H1 (cell line): ENCODE measurements around the gene MTCH1. TPM values are rescaled to one million over a fixed set of nuclear protein-coding genes. Genes with fewer than 3 reads are reported as not detected.

Experiments used
- CTCF ChIA-PET: fragments of 300-600 bp; sonication (Branson Sonifier 250); formaldehyde crosslinking; loops from one replicate; lab custom pipeline; 2021; ENCODE audit not compliant: partially characterized antibody; lab: Charles Lee
- POLR2A ChIA-PET: fragments of 300-600 bp; sonication (Branson Sonifier 250); formaldehyde crosslinking; loops from one replicate; lab custom pipeline; 2021; ENCODE audit warnings: inconsistent platforms; ENCODE audit not compliant: partially characterized antibody; lab: Charles Lee
- DNase-seq, 2 experiments: peaks; one replicate each; pipeline versions ENCODE4 v3.0.0 to v3.0.0-alpha.2; 2010 to 2022; ENCODE audit warnings: low spot score in 2 of 2, low read depth in 1 of 2, mixed read lengths in 1 of 2
- FAIRE-seq: peaks from 2 replicates; lab custom pipeline; 2011; peaks lifted over from hg19 to GRCh38; lab: Jason Lieb, UNC
- H2AFZ ChIP-seq: 2 replicates; pipeline ENCODE4 v1.8.1; 2012; ENCODE audit warnings: low read length, inconsistent platforms
- H2AK5ac ChIP-seq: 2 replicates; pipeline ENCODE4 v1.6.1; 2013; ENCODE audit warnings: low read depth, low read length
- H2BK120ac ChIP-seq: replicated peaks from 2 replicates; pipeline ENCODE3; 2013; ENCODE audit warnings: low read depth, low read length, inconsistent platforms
- H2BK12ac ChIP-seq: 2 replicates; pipeline ENCODE4 v1.6.1; 2013; ENCODE audit warnings: low read depth, low read length
- H2BK15ac ChIP-seq: 2 replicates; pipeline ENCODE4 v1.6.1; 2013; ENCODE audit warnings: low read length
- H2BK20ac ChIP-seq: 2 replicates; pipeline ENCODE4 v1.6.1; 2013; ENCODE audit warnings: low read length
- H2BK5ac ChIP-seq: 2 replicates; pipeline ENCODE4 v1.6.1; 2013; ENCODE audit warnings: low read depth, low read length
- H3K14ac ChIP-seq: 2 replicates; pipeline ENCODE4 v1.6.1; 2013; ENCODE audit warnings: inconsistent platforms; ENCODE audit not compliant: insufficient read length
- H3K18ac ChIP-seq: 2 replicates; pipeline ENCODE4 v1.6.1; 2013; ENCODE audit warnings: low read length; ENCODE audit errors: extremely low read depth
- H3K23ac ChIP-seq: 2 replicates; pipeline ENCODE4 v1.6.1; 2013; ENCODE audit warnings: inconsistent platforms; ENCODE audit not compliant: insufficient read length
- H3K23me2 ChIP-seq: 2 replicates; pipeline ENCODE4 v1.6.1; 2013; ENCODE audit warnings: low read depth, low read length
- H3K27ac ChIP-seq: 2 replicates; pipeline ENCODE4 v1.6.1; 2011; ENCODE audit warnings: low read depth, low read length, inconsistent platforms
- H3K27me3 ChIP-seq, 4 experiments: replicated peaks in 1 of 4; 1 replicate in 1 of 4; 2 replicates in 3 of 4; pipeline versions ENCODE4 v1.6.1 to v1.8.1; 2011 to 2013; ENCODE audit warnings: low read length in 3 of 4, mild to moderate bottlenecking in 3 of 4, inconsistent platforms in 2 of 4, mixed read lengths in 2 of 4, moderate library complexity in 1 of 4; ENCODE audit not compliant: control insufficient read depth in 3 of 4, insufficient read depth in 3 of 4; ENCODE audit errors: extremely low read depth in 1 of 4
- H3K36me3 ChIP-seq, 4 experiments: 2 replicates each; pipeline versions ENCODE4 v1.6.1 to v1.8.1; 2011 to 2013; ENCODE audit warnings: mild to moderate bottlenecking in 4 of 4, low read length in 3 of 4, moderate library complexity in 2 of 4, control low read depth in 1 of 4, inconsistent platforms in 1 of 4; ENCODE audit not compliant: insufficient read depth in 4 of 4, control insufficient read depth in 2 of 4
- H3K4ac ChIP-seq: replicated peaks from 2 replicates; pipeline ENCODE3; 2013; ENCODE audit warnings: low read length, low read depth, mixed read lengths, inconsistent platforms; ENCODE audit not compliant: insufficient read length
- H3K4me1 ChIP-seq, 4 experiments: replicated peaks in 1 of 4; 1 replicate in 1 of 4; 2 replicates in 3 of 4; pipeline versions ENCODE4 v1.6.1 to v1.8.1; 2011 to 2013; ENCODE audit warnings: low read length in 3 of 4, inconsistent platforms in 2 of 4, mixed read lengths in 1 of 4; ENCODE audit not compliant: insufficient read depth in 4 of 4, control insufficient read depth in 3 of 4
- H3K4me2 ChIP-seq, 2 experiments: 2 replicates each; pipeline versions ENCODE4 v1.6.1 to v1.8.1; 2011 to 2013; ENCODE audit warnings: low read depth in 2 of 2, low read length in 2 of 2, control low read depth in 1 of 2, inconsistent platforms in 1 of 2, mild to moderate bottlenecking in 1 of 2; ENCODE audit not compliant: insufficient read depth in 1 of 2
- H3K4me3 ChIP-seq, 4 experiments: fragments of 200-600, 300-600 bp in 1 of 4; sonication (generic), shearing (Covaris generic), sonication (Bioruptor Twin) in 1 of 4; 2 replicates each; pipeline versions ENCODE4 v1.5.1 to v1.8.1; 2011 to 2016; ENCODE audit warnings: low read length in 4 of 4, low read depth in 3 of 4, control low read depth in 2 of 4, inconsistent platforms in 2 of 4, mild to moderate bottlenecking in 2 of 4, mixed read lengths in 1 of 4, moderate library complexity in 1 of 4; ENCODE audit not compliant: insufficient read depth in 2 of 4; ENCODE audit errors: extremely low read depth in 1 of 4
- H3K56ac ChIP-seq: replicated peaks from 2 replicates; pipeline ENCODE3; 2013; ENCODE audit warnings: low read depth, mild to moderate bottlenecking, mixed read lengths, low read length, inconsistent platforms; ENCODE audit not compliant: insufficient read length
- H3K79me1 ChIP-seq: 2 replicates; pipeline ENCODE4 v1.6.1; 2013; ENCODE audit warnings: low read depth, low read length, control low read depth
- H3K79me2 ChIP-seq, 2 experiments: 2 replicates each; pipeline versions ENCODE4 v1.6.1 to v1.8.1; 2012 to 2013; ENCODE audit warnings: low read length in 2 of 2, mild to moderate bottlenecking in 2 of 2, inconsistent platforms in 1 of 2; ENCODE audit not compliant: insufficient read depth in 2 of 2, control insufficient read depth in 1 of 2
- H3K9ac ChIP-seq, 4 experiments: replicated peaks in 1 of 4; 1 replicate in 1 of 4; 2 replicates in 3 of 4; pipeline versions ENCODE4 v1.6.1 to v1.8.1; 2011 to 2013; ENCODE audit warnings: low read depth in 3 of 4, low read length in 3 of 4, control low read depth in 2 of 4, mild to moderate bottlenecking in 2 of 4, moderate library complexity in 2 of 4, inconsistent platforms in 1 of 4; ENCODE audit errors: extremely low read depth in 1 of 4
- H3K9me3 ChIP-seq, 2 experiments: 2 replicates each; pipeline versions ENCODE4 v1.6.1 to v1.8.1; 2012 to 2013; ENCODE audit warnings: mild to moderate bottlenecking in 2 of 2, moderate library complexity in 2 of 2, control low read depth in 1 of 2, inconsistent platforms in 1 of 2, low read depth in 1 of 2, low read length in 1 of 2, mixed read lengths in 1 of 2; ENCODE audit not compliant: insufficient read depth in 2 of 2
- H4K20me1 ChIP-seq, 2 experiments: replicated peaks in 1 of 2; 2 replicates each; pipeline versions ENCODE3 to v1.8.1; 2011 to 2013; ENCODE audit warnings: inconsistent platforms in 2 of 2, low read length in 2 of 2, mild to moderate bottlenecking in 1 of 2; ENCODE audit not compliant: insufficient read depth in 2 of 2, control insufficient read depth in 1 of 2
- H4K5ac ChIP-seq: 2 replicates; pipeline ENCODE4 v1.6.1; 2013; ENCODE audit warnings: low read length, low read depth, mixed read lengths, inconsistent platforms; ENCODE audit not compliant: insufficient read length
- H4K8ac ChIP-seq: 2 replicates; pipeline ENCODE4 v1.8.0; 2013; ENCODE audit warnings: mild to moderate bottlenecking, moderate library complexity, low read length, inconsistent platforms; ENCODE audit not compliant: insufficient read depth; ENCODE audit errors: extremely low read depth
- H4K91ac ChIP-seq: replicated peaks from 2 replicates; pipeline ENCODE3; 2013; ENCODE audit warnings: low read length, mixed read lengths, inconsistent platforms; ENCODE audit not compliant: insufficient read length
- ASH2L ChIP-seq: fragments of 200-600, 300-600 bp; sonication (generic); IDR thresholded peaks from one replicate; pipeline ENCODE4 v1.7.1; 2017; ENCODE audit warnings: low read length
- HDAC2 ChIP-seq, 2 experiments: fragments of 300-600 bp in 1 of 2; sonication (generic) in 1 of 2; IDR thresholded peaks; 2 replicates each; pipeline ENCODE4 v1.6.1; 2011 to 2012; ENCODE audit warnings: low read depth in 2 of 2, low read length in 2 of 2, mild to moderate bottlenecking in 2 of 2, moderate library complexity in 2 of 2, borderline replicate concordance in 1 of 2, inconsistent platforms in 1 of 2
- MAX ChIP-seq: IDR thresholded peaks from 2 replicates; pipeline ENCODE4 v1.6.1; 2012; ENCODE audit warnings: inconsistent platforms
- POLR2A ChIP-seq, 2 experiments: IDR thresholded peaks; 1 replicate in 1 of 2; 2 replicates in 1 of 2; pipeline ENCODE4 v1.6.1; 2011; ENCODE audit warnings: low read depth in 2 of 2, low read length in 2 of 2, mild to moderate bottlenecking in 2 of 2; ENCODE audit errors: control extremely low read depth in 1 of 2
- POU5F1 ChIP-seq: IDR thresholded peaks from 2 replicates; pipeline ENCODE4 v1.6.1; 2011; ENCODE audit warnings: low read depth, mild to moderate bottlenecking, low read length, moderate library complexity
- RBBP5 ChIP-seq: IDR thresholded peaks from 2 replicates; pipeline ENCODE4 v1.7.1; 2012; ENCODE audit warnings: low read depth, mild to moderate bottlenecking, inconsistent platforms, low read length, moderate library complexity, borderline replicate concordance
- RFX5 ChIP-seq: IDR thresholded peaks from 2 replicates; pipeline ENCODE4 v1.6.1; 2011; ENCODE audit warnings: low read depth, low read length, improper control_type of control experiment, borderline replicate concordance
- SUZ12 ChIP-seq: fragments of 200-600 bp; sonication (generic); IDR thresholded peaks from 2 replicates; pipeline ENCODE4 v1.6.1; 2012; ENCODE audit warnings: mild to moderate bottlenecking, inconsistent platforms, low read length, moderate library complexity, mixed read lengths
- TCF12 ChIP-seq: IDR thresholded peaks from 2 replicates; pipeline ENCODE4 v1.6.1; 2011; ENCODE audit warnings: low read depth, mild to moderate bottlenecking, low read length
- ZNF274 ChIP-seq: IDR thresholded peaks from 2 replicates; pipeline ENCODE4 v1.7.0; 2012; ENCODE audit warnings: low read length, borderline replicate concordance; ENCODE audit errors: extremely low read depth
- WGBS, 2 experiments: shearing (Covaris generic) in 1 of 2; methylation state at CpG; one replicate each; pipeline versions ENCODE4 v1.1.6 to v1.1.7; 2013 to 2015; ENCODE audit warnings: low lambda C conversion rate in 2 of 2, mixed read lengths in 2 of 2, inconsistent platforms in 1 of 2, low coverage in 1 of 2, missing lambda C conversion rate in 1 of 2; ENCODE audit not compliant: insufficient replicate concordance in 2 of 2, insufficient coverage in 1 of 2, insufficient read length in 1 of 2; ENCODE audit errors: extremely low coverage in 1 of 2, missing lambda C conversion rate in 1 of 2; 5-methylcytosine and 5-hydroxymethylcytosine counted together
- polyA plus RNA-seq, 7 experiments: library from polyadenylated mRNA; depleted of rRNA in 3 of 7; stranded (reverse) in 5 of 7; unstranded in 2 of 7; fragments of >200 nt in 5 of 7; fragments of 200-250 nt in 2 of 7; gene quantifications; 1 replicate in 5 of 7; 2 replicates in 1 of 7; 4 replicates in 1 of 7; pipeline versions ENCODE4 v1.2.1 to v1.2.3, GENCODE V29; 2011 to 2013; ENCODE audit warnings: missing spikeins in 2 of 7, mixed read lengths in 2 of 7
- total RNA-seq: library from RNA; stranded (reverse); fragmentation: NEBNext Ultra II Directional; extraction: Animal tissue kit (Norgen Biotek cat#: 25700); gene quantifications from 2 replicates; pipeline ENCODE4 v1.2.1, GENCODE V29; 2021
- TF ChIP-seq, protein P1 (sequence below): IDR thresholded peaks from 2 replicates; pipeline ENCODE4 v1.6.1; 2012; ENCODE audit warnings: inconsistent platforms

The MTCH1 gene
- total and polyA plus RNA-seq, 2 of the 8 experiments (the other 6 are each of a cell fraction or from before 2014, with no cell fraction given) = 169 to 214 TPM

GRCh38 chr6:36927691-36928546 lies 58.1 kb downstream of the MTCH1 start:
- WGBS, 2 experiments = 88% methylated on average over 13 of the region's 13 CpGs; no CpG with 5 or more reads in 1 of the 2 experiments
- no peak overlapping the region for H3K27ac ChIP-seq
- no peak overlapping the region for H2BK15ac ChIP-seq
- H3K27me3 ChIP-seq = no peaks in the 10 kb centered on the region
- FAIRE-seq = no peak
- H3K79me1 ChIP-seq = no peaks in the 10 kb centered on the region
- no peak overlapping the region for H3K4me2 ChIP-seq
- H2AK5ac ChIP-seq = no peak overlapping the region
- H3K18ac ChIP-seq = no peak overlapping the region
- no peaks in the 10 kb centered on the region for H3K36me3 ChIP-seq
- no peak overlapping the region for H2BK12ac ChIP-seq
- no peaks in the 10 kb centered on the region for H3K9me3 ChIP-seq
- no peak overlapping the region for H2BK120ac ChIP-seq
- no peak overlapping the region for H3K9ac ChIP-seq
- H2BK20ac ChIP-seq = no peak overlapping the region
- no peaks in the 10 kb centered on the region for H3K23me2 ChIP-seq
- H3K4ac ChIP-seq = no peak overlapping the region
- H3K14ac ChIP-seq = no peak overlapping the region
- no peak overlapping the region for H4K91ac ChIP-seq
- H2AFZ ChIP-seq = no peak overlapping the region
- H2BK5ac ChIP-seq = no peak overlapping the region
- H3K4me3 ChIP-seq = no peak overlapping the region
- POLR2A ChIA-PET = interaction anchor here (0.6 to 0.9 kb wide), 2 partner anchors 22 to 33 kb away, joined by 3 to 4 read pairs; no protein-coding TSS in a partner anchor
- no peak overlapping the region for H4K5ac ChIP-seq
- H3K23ac ChIP-seq = no peak overlapping the region
- no peaks in the 10 kb centered on the region for H3K4me1 ChIP-seq
- CTCF ChIA-PET = interaction anchor here (0.9 to 1.7 kb wide), 5 partner anchors 13 to 279 kb away, joined by 3 to 11 read pairs (median 4); partner anchors contain the start of gene C6orf89
- H4K20me1 ChIP-seq = peaks cover 0 to 2% of the 10 kb centered on the region in 2 experiments
- no peak overlapping the region for H3K56ac ChIP-seq
- H3K79me2 ChIP-seq = no peaks in the 10 kb centered on the region
- no peak for DNase-seq
- no peak overlapping the region for H4K8ac ChIP-seq
- TF ChIP-seq, protein P1, sequence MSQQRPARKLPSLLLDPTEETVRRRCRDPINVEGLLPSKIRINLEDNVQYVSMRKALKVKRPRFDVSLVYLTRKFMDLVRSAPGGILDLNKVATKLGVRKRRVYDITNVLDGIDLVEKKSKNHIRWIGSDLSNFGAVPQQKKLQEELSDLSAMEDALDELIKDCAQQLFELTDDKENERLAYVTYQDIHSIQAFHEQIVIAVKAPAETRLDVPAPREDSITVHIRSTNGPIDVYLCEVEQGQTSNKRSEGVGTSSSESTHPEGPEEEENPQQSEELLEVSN = no peak
- no peak for TF ChIP-seq RBBP5
- no peak for TF ChIP-seq POU5F1
- TF ChIP-seq RFX5 = no peak
- no peak for TF ChIP-seq TCF12
- TF ChIP-seq ASH2L = no peak
- TF ChIP-seq ZNF274 = no peak
- TF ChIP-seq HDAC2 (IDR thresholded peaks at IDR 0.05; ENCODE audit: borderline replicate concordance in 1 of 2, low read depth in 2 of 2, low read length in 2 of 2) = no peak
- no peak for TF ChIP-seq SUZ12
- TF ChIP-seq MAX = no peak
- no peak for TF ChIP-seq POLR2A (IDR thresholded peaks at IDR 0.05; ENCODE audit: control extremely low read depth in 1 of 2, low read depth in 2 of 2, low read length in 2 of 2)
